HG03045 (cell line): ENCODE data around the gene HIRIP3.
"Not testable (repeated sequence)": the region's sequence is repeated elsewhere in the genome, so short reads cannot be mapped to it uniquely, and the experiment has no call there.

Experiments used
- ATAC-seq: cut with Tn5 transposase; IDR thresholded peaks from one replicate; pipeline ENCODE4 v1.9.1; 2021; ENCODE audit warnings: mild to moderate bottlenecking, moderate library complexity; ENCODE audit not compliant: unreplicated experiment

Gene HIRIP3

GRCh38 chr16:30017277-30017656, 21.9 kb upstream of the HIRIP3 start:
- ATAC-seq = no peak

- no peak for ATAC-seq
Measured at GRCh38 chr16:30016555-30017276, 21.3 kb upstream of the HIRIP3 start.

GRCh38 chr16:30015450-30015849, 20.0 kb upstream of the HIRIP3 start:
- not testable (repeated sequence) for ATAC-seq

- ATAC-seq = not testable (repeated sequence)
Measured at GRCh38 chr16:30012598-30012997, 17.2 kb upstream of the HIRIP3 start.

GRCh38 chr16:30011714-30012504, 16.5 kb upstream of the HIRIP3 start:
- ATAC-seq = no peak

GRCh38 chr16:30010844-30011713, 15.7 kb upstream of the HIRIP3 start, which contains the start of gene DOC2A:
Gene DOC2A (minus strand): TSS chr16:30011027. CDS start chr16:30010222, 805 bp downstream.
- ATAC-seq = no peak

- no peak for ATAC-seq
Measured at GRCh38 chr16:30009990-30010843, 14.8 kb upstream of the HIRIP3 start.

- no peak for ATAC-seq
Measured at GRCh38 chr16:30009085-30009862, 13.9 kb upstream of the HIRIP3 start.

- ATAC-seq = no peak
Measured at GRCh38 chr16:30007378-30007895, 12.0 kb upstream of the HIRIP3 start.

GRCh38 chr16:30006659-30007377, 11.4 kb upstream of the HIRIP3 start:
- no peak for ATAC-seq

GRCh38 chr16:30006095-30006473, 10.7 kb upstream of the HIRIP3 start:
- ATAC-seq = no peak

GRCh38 chr16:30005341-30006094, 10.1 kb upstream of the HIRIP3 start:
- ATAC-seq = no peak

- no peak for ATAC-seq
Measured at GRCh38 chr16:30004811-30005242, 9.4 kb upstream of the HIRIP3 start.

- no peak for ATAC-seq
Measured at GRCh38 chr16:30004424-30004776, 9.0 kb upstream of the HIRIP3 start.

GRCh38 chr16:30003670-30004423, 8.4 kb upstream of the HIRIP3 start:
- ATAC-seq = no peak

GRCh38 chr16:30002614-30003346, 7.4 kb upstream of the HIRIP3 start:
- ATAC-seq = no peak
